ENCODE results near the gene MEI4.
"Not testable (repeated sequence)": the region's sequence is repeated elsewhere in the genome, so short reads cannot be mapped to it uniquely, and the experiment has no call there.

Gene MEI4

GRCh38 chr6:77822265-77822664, 169.4 kb downstream of the MEI4 start:
- DNase-seq = no peak

GRCh38 chr6:77825204-77825603, 172.4 kb downstream of the MEI4 start:
- no peak for DNase-seq

DNA sequence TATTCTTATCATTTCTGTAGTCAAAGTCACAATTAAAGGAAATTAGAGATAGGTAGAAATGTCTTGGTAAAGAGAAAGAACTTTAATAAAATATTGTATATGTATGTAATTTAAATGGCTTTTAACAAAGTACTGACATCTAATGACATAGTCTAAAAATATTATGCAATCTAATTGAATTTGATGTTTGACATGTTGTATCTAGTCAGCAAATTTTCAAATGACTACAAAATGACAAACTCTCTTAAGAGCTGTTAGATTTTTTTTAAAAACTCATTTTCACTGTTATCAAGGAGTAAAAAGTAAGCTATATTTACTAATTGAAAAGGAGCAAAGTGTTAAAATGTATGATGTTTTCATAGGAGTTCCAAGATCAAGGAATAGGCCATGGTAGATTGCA, 176.9 kb downstream of the MEI4 start:
- DNase-seq = no peak

DNA sequence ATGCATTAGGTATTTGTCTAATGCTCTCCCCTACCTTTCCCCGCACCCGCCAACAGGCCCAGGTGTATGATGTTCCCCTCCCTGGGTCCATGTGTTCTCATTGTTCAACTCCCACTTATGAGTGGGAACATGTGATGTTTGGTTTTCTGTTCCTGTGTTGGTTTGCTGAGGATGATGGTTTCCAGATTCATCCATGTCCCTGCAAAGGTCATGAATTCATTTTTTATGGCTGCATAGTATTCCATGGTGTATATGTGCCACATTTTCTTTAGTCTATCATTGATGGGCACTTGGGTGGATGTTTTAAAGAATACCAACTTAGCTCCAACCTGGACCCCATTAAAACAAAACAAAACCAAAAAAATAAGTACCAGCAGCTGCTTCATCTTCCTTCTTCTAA, 180.9 kb downstream of the MEI4 start:
- not testable (repeated sequence) for DNase-seq

DNA sequence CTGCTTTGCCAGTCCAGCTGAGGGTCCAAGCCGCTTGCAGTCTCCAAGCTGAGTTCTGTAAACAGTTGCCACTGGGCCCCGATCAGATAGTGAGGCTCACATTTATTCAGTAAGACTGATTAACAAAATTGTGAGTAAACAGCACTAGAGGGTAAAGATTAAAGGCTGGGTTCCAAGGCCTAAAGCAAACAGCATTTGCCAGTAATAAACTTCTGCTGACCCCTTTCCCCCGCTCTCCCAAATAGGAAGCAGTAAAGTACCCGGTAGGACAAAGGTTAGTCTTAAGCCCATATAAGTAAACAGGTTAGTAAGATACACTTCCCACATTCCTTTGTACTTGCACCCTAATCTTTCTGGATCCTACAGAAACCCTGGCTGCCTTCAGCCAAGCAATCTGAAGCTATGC, 181.8 kb downstream of the MEI4 start:
- no peak for DNase-seq

- no peak for DNase-seq
Observed at GRCh38 chr6:77837034-77837784, 184.4 kb downstream of the MEI4 start.

DNA sequence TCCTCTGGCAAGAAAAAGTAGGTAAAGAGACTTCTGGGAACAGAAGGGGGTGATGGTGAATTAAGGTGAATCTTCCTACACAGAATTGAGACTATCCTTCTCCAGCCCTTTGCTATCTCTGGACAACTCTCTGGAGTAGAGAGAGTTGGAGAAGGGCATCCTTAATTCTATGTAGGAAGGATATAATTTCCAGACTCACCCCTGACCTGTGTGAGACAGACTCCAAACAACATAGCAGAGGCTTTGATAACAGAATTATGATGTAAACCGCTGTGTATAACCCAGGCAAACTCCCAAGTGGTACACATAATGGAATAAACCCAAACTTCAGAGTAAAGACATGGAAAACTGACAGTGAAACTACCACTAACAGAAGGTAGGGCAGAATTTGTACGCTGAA, 186.5 kb downstream of the MEI4 start:
- DNase-seq = no peak

DNA sequence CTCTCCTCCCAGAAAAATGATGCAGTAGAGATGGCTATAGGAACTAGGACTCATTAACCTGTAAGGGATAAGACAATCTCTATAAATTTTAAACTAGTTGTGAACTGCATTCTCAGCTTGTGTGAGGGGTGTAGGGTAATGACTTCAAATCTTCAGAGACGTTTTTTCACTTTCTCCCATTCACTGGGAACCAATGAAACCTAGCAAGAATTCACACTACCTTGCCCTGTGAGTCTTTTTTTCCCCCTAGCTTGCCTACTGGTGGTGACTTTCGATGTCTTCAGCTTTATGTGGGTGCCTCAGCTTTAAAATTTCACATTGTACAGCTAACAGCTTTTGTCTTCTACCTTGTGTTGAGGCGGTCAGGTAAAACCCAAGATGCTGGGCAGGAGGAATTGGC, 192.0 kb downstream of the MEI4 start:
- DNase-seq = no peak

DNA sequence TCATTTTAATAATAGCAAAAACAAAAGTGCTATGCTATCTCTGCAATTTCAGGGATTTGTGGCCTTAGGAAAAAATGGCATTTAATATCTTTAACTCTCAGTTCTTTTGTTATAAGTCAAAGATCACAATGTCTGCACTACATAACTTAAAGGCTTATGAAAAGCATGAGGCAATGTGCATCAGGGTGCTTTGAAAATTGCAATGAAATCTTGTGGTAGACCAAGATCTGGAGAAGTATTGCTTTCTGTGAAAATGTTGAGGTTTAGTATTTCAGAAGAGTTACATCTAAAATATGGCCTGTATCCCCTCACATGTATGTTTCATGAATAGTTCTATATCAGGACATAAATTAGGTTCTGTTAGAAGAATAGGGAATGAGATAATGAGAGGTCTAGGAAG, 200.6 kb downstream of the MEI4 start:
- no peak for DNase-seq

DNA sequence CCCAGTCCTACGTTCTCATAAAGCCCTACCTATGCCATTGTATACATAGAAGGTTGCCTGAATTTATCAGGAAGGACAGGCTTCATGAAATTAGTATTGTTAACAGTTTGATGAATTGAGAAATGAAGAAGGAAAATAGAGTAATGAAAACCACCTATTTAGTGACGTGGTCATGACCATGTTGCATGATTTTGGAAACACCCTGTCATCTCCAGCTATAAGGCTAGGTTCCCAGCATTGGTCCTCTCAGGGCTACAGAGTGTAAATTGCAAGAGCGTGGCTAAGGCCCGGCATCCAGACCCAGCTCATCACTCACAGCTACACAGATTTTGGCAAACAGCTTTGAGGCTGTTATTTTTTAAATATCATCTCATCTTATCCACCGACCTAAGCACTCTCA, 203.6 kb downstream of the MEI4 start:
- no peak for DNase-seq

DNA sequence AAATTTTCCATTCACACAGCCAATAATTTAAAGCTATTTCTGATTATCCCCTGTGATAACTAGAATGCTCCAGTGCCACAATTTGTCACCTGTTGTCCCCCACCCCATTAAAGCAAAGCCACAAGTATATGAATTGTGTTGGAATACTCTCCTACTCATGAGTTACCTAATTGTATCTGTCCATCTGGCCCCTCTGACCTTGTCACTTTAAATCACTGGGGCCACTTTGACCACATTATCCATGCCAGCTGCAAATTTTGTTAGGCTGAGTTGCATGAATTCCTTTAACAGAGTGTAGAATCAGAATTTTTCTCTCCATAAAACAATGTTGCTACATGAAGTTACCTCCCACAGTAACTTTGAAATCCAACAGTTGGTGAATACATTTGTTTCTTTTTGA, 204.6 kb downstream of the MEI4 start:
- DNase-seq = no peak

DNA sequence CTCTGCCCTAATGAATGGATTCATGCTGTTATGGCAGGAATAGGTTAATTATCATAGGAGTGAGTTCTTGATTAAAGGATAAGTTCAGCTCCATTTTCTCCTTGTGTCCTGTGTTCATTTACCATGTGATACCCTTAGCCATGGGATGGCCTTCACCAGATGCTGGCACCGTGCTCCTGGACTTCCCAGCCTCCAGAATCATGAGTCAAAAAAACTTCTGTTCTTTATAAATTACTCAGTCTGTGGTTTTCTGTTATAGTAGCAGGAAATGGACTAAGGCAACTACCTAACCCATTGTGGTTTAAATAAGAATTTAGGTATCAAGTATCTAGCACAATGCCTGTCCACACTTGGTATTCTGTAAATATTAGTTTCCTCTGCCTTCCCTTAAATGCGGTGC, 223.5 kb downstream of the MEI4 start:
- DNase-seq = no peak

DNA sequence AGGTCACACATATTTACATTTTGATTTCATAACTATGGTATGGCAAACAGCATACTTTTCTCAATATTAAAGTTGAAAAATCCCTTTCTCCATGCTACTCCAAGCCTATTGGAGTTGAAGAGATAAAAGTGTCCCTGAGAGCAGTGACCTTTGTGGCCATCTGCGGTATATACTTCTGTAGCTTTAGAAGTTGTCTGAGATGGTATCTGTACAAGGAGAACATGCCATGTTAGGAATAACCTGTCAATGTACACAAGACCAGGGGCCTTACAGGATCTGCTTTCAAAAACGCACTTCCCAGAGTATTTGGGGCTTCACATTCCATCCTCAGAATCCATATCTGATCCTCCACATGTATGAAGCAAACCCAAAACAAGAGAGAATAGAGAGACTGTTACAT, 226.7 kb downstream of the MEI4 start:
- DNase-seq = no peak

GRCh38 chr6:77880501-77880900, 227.7 kb downstream of the MEI4 start:
- DNase-seq = no peak

GRCh38 chr6:77883851-77884250, 231.0 kb downstream of the MEI4 start:
- DNase-seq = no peak

DNA sequence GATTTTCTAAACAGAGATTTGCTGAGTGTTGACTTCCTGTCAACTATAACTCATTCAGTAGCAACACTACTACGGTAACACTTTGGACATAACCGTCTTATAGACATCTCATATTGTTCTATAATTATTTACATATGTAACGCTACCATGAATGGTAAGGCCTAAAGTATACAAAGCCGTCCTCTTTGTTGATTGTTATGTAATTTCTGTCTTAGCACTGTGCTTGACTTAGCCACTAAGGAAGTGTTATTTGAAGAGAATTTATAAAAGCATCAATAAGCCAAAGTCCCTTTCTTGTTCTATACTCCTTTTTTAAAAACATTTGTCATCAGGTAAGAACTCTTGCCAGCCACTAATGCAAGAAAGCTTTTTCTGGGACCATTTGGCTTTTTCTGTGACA, 240.6 kb downstream of the MEI4 start:
- no peak for DNase-seq

DNA sequence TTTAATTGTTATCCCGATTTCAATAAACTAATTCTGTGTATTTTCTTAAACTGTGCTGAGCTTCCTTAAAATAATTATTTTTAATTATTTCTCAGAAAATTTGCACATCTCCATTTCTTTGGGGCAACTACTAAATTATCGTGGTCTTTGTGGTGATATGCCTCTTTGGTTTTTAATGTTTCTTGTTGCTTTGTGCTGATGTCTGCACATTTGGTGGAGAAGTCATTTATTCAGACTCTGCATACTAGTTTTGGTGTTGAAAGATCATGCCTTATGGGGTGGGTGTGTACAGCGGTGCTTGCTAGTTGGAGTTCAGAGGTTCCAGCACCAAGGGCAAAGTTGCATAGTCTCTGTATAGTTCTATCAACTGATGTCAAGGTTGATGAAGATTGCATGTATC, 253.2 kb downstream of the MEI4 start:
- DNase-seq = no peak

- DNase-seq = no peak
Observed at GRCh38 chr6:77910826-77911225, 258.0 kb downstream of the MEI4 start.

- DNase-seq = no peak
Observed at GRCh38 chr6:77926198-77926751, 273.4 kb downstream of the MEI4 start.

DNA sequence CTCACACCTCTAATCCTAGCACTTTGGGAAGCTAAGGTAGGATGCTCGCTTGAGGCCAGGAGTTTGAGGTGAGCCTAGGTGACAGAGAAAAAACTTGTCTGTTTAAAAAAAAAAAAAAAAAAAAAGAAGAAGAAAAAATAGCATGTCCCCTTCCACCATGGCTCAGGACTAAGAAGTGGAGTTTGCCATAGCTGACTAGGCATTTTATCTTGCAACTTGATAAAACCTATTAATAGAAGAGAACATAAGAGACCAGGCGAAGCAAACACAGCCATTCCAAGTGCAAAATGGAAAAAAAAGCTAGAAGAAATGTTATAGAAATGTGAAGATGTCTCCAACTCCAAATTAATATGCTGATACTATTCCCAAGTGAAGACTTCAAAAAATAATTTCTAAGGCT, 277.5 kb downstream of the MEI4 start:
- DNase-seq = no peak

- no peak for DNase-seq
Observed at GRCh38 chr6:77930952-77931351, 278.1 kb downstream of the MEI4 start.

DNA sequence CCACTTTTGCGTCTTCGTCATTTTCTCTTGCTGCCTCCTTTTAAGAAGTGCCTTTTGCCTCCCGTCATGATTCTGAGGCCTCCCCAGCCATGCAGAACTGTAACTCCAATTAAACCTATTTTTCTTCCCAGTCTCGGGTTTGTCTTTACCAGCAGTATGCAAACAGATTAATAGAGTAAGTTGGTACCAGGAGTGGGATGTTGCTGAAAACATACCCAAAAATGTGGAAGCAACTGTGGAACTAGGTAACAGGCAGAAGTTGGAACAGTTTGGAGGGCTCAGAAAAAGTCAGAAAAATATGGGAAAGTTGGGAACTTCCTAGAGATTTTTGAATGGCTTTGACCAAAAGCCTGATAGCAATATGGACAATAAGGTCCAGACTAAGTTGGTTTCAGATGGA, 309.2 kb downstream of the MEI4 start:
- DNase-seq = no peak

- no peak for DNase-seq
Observed at GRCh38 chr6:77965449-77965848, 312.6 kb downstream of the MEI4 start.

GRCh38 chr6:77972334-77972733, 319.5 kb downstream of the MEI4 start:
- DNase-seq = no peak

Data from NCI-H1930 (cell line).